SK-N-SH treated with all-trans-retinoic acid at 6 μM for 48 hours (cell line): ENCODE measurements around the gene HDGF.

ENCODE experiments used
- ISL1 ChIP-seq: fragments of 250-450 bp; sonication (Bioruptor Pico); IDR thresholded peaks from 2 replicates; pipeline ENCODE4 v2.1.2; 2022; ENCODE audit warnings: mild to moderate bottlenecking, moderate library complexity
- TOX ChIP-seq: fragments of 250-450 bp; sonication (Bioruptor Pico); IDR thresholded peaks from 2 replicates; pipeline ENCODE4 v1.8.0; 2021; ENCODE audit warnings: mild to moderate bottlenecking, moderate library complexity, borderline replicate concordance
- TF ChIP-seq, protein P1 (sequence below): fragments of 250-450 bp; sonication (Bioruptor Pico); IDR thresholded peaks from 2 replicates; pipeline ENCODE4 v1.5.0; 2020; ENCODE audit warnings: mild to moderate bottlenecking, moderate library complexity
- TF ChIP-seq, protein P2 (sequence below): fragments of 250-450 bp; sonication (Bioruptor Pico); IDR thresholded peaks from 2 replicates; pipeline ENCODE4 v1.5.1; 2020; ENCODE audit warnings: low read depth, mild to moderate bottlenecking, moderate library complexity

DNA sequence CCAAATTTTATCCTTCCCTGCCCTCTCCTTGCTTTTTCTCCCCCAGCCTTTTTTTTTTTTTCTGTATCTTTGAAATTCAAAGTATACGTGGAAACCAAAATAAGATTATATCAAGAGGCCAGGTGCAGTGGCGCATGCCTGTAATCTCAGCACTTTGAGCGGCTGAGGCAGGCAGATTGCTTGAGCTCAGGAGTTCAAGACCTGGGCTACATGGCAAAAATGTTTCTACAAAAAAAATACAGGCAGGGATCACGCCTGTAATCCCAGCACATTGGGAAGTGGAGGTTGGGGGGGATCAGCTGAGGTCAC is 9.3 kb upstream of the HDGF start:
- TF ChIP-seq TOX (CRISPR knock-in tag), result no peak
- TF ChIP-seq, protein P1, sequence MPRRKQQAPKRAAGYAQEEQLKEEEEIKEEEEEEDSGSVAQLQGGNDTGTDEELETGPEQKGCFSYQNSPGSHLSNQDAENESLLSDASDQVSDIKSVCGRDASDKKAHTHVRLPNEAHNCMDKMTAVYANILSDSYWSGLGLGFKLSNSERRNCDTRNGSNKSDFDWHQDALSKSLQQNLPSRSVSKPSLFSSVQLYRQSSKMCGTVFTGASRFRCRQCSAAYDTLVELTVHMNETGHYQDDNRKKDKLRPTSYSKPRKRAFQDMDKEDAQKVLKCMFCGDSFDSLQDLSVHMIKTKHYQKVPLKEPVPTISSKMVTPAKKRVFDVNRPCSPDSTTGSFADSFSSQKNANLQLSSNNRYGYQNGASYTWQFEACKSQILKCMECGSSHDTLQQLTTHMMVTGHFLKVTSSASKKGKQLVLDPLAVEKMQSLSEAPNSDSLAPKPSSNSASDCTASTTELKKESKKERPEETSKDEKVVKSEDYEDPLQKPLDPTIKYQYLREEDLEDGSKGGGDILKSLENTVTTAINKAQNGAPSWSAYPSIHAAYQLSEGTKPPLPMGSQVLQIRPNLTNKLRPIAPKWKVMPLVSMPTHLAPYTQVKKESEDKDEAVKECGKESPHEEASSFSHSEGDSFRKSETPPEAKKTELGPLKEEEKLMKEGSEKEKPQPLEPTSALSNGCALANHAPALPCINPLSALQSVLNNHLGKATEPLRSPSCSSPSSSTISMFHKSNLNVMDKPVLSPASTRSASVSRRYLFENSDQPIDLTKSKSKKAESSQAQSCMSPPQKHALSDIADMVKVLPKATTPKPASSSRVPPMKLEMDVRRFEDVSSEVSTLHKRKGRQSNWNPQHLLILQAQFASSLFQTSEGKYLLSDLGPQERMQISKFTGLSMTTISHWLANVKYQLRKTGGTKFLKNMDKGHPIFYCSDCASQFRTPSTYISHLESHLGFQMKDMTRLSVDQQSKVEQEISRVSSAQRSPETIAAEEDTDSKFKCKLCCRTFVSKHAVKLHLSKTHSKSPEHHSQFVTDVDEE (CRISPR knock-in tag), result no peak
- TF ChIP-seq, protein P2, sequence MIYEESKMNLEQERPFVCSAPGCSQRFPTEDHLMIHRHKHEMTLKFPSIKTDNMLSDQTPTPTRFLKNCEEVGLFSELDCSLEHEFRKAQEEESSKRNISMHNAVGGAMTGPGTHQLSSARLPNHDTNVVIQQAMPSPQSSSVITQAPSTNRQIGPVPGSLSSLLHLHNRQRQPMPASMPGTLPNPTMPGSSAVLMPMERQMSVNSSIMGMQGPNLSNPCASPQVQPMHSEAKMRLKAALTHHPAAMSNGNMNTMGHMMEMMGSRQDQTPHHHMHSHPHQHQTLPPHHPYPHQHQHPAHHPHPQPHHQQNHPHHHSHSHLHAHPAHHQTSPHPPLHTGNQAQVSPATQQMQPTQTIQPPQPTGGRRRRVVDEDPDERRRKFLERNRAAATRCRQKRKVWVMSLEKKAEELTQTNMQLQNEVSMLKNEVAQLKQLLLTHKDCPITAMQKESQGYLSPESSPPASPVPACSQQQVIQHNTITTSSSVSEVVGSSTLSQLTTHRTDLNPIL (CRISPR knock-in tag), result no peak
- no peak for TF ChIP-seq ISL1 (CRISPR knock-in tag)
